Ectodermal cell (in vitro differentiated cells): ENCODE measurements around the gene PPT2.
"Not testable (repeated sequence)": the region's sequence is repeated elsewhere in the genome, so short reads cannot be mapped to it uniquely, and the experiment has no call there.

ENCODE experiments used
- H3K27ac ChIP-seq: 2 replicates; pipeline ENCODE4 v1.7.0; 2013; ENCODE audit warnings: mild to moderate bottlenecking, low read depth, low read length; ENCODE audit not compliant: insufficient read depth, poor library complexity, severe bottlenecking
- H3K27me3 ChIP-seq: 2 replicates; pipeline ENCODE4 v1.7.0; 2013; ENCODE audit warnings: mild to moderate bottlenecking, low read length; ENCODE audit not compliant: insufficient read depth, control insufficient read depth, poor library complexity, severe bottlenecking
- H3K36me3 ChIP-seq: one replicate; pipeline ENCODE4 v1.7.0; 2013; ENCODE audit warnings: low read length; ENCODE audit not compliant: control insufficient read depth, insufficient read depth
- H3K4me1 ChIP-seq: one replicate; pipeline ENCODE4 v1.7.0; 2013; ENCODE audit warnings: low read length; ENCODE audit not compliant: control insufficient read depth, insufficient read depth
- H3K4me3 ChIP-seq: 2 replicates; pipeline ENCODE4 v1.7.0; 2013; ENCODE audit warnings: low read depth, low read length, control low read depth; ENCODE audit not compliant: insufficient read depth
- H3K9me3 ChIP-seq: 2 replicates; pipeline ENCODE4 v1.7.0; 2013; ENCODE audit warnings: mild to moderate bottlenecking, low read length, moderate library complexity; ENCODE audit not compliant: control insufficient read depth
- WGBS, 2 experiments: methylation state at CpG; one replicate each; pipeline ENCODE4 v1.1.7; 2013; ENCODE audit warnings: missing lambda C conversion rate in 2 of 2; 5-methylcytosine and 5-hydroxymethylcytosine counted together

The PPT2 gene

GRCh38 chr6:32140420-32141046 is 13.4 kb upstream of the PPT2 start:
- no peaks in the 10 kb centered on the region for H3K9me3 ChIP-seq
- no peaks in the 10 kb centered on the region for H3K36me3 ChIP-seq
- H3K27me3 ChIP-seq, result no peaks in the 10 kb centered on the region
- H3K4me3 ChIP-seq, result no peak overlapping the region
- H3K4me1 ChIP-seq, result no peaks in the 10 kb centered on the region
- 87 to 94% methylated on average over 5 of the region's 5 CpGs for WGBS, 2 experiments
- no peak overlapping the region for H3K27ac ChIP-seq

- H3K36me3 ChIP-seq, H3K27me3 ChIP-seq, H3K4me1 ChIP-seq, H3K27ac ChIP-seq, H3K4me3 ChIP-seq, H3K9me3 ChIP-seq: not testable (repeated sequence)
- WGBS, 2 experiments, result 90 to 99% methylated on average over 7 of the region's 7 CpGs
These were observed 9.7 kb upstream of the PPT2 start for GRCh38 chr6:32144238-32144637.

GRCh38 chr6:32146287-32146686 is 7.7 kb upstream of the PPT2 start:
- Histone ChIP-seq H3K27ac (no peak overlapping the region), H3K27me3 (peaks cover 18% of the 10 kb centered on the region), H3K4me3 (no peak overlapping the region), H3K4me1 (peaks cover under 1% of the 10 kb centered on the region), H3K9me3 (no peaks in the 10 kb centered on the region), H3K36me3 (no peaks in the 10 kb centered on the region)
- WGBS, 2 experiments, result 90 to 95% methylated on average over 1 of the region's 1 CpG

- Histone ChIP-seq H3K27ac (no peak overlapping the region), H3K27me3 (peaks cover 21% of the 10 kb centered on the region), H3K36me3 (no peaks in the 10 kb centered on the region), H3K4me3 (no peak overlapping the region), H3K4me1 (peaks cover 3% of the 10 kb centered on the region), H3K9me3 (no peaks in the 10 kb centered on the region)
- 46 to 47% methylated on average over 4 of the region's 4 CpGs for WGBS, 2 experiments
These were observed 7.3 kb upstream of the PPT2 start for GRCh38 chr6:32146687-32147086.

GRCh38 chr6:32147401-32148132 is 6.4 kb upstream of the PPT2 start:
- Histone ChIP-seq H3K4me1 (peaks cover 10% of the 10 kb centered on the region), H3K4me3 (no peak overlapping the region), H3K9me3 (no peaks in the 10 kb centered on the region), H3K27me3 (peaks cover 25% of the 10 kb centered on the region), H3K36me3 (no peaks in the 10 kb centered on the region), H3K27ac (no peak overlapping the region)
- WGBS, 2 experiments, result 90 to 93% methylated on average over 4 of the region's 4 CpGs

GRCh38 chr6:32148289-32149091 is 5.5 kb upstream of the PPT2 start:
- Histone ChIP-seq H3K4me3 (no peak overlapping the region), H3K4me1 (peaks cover 11% of the 10 kb centered on the region), H3K9me3 (no peaks in the 10 kb centered on the region), H3K36me3 (no peaks in the 10 kb centered on the region), H3K27ac (no peak overlapping the region), H3K27me3 (peaks cover 26% of the 10 kb centered on the region)
- WGBS, 2 experiments, result 92 to 93% methylated on average over 39 of the region's 39 CpGs

- Histone ChIP-seq H3K27me3 (peaks cover 26% of the 10 kb centered on the region), H3K4me1 (peaks cover 11% of the 10 kb centered on the region), H3K27ac (no peak overlapping the region), H3K36me3 (no peaks in the 10 kb centered on the region), H3K9me3 (no peaks in the 10 kb centered on the region), H3K4me3 (no peak overlapping the region)
- 93 to 94% methylated on average over 47 of the region's 47 CpGs for WGBS, 2 experiments
These were observed 4.7 kb upstream of the PPT2 start for GRCh38 chr6:32149092-32149755.

- no peak overlapping the region for H3K4me3 ChIP-seq
- WGBS, 2 experiments, result 72 to 76% methylated on average over 55 of the region's 55 CpGs
- H3K27ac ChIP-seq, result no peak overlapping the region
- no peaks in the 10 kb centered on the region for H3K36me3 ChIP-seq
- no peaks in the 10 kb centered on the region for H3K9me3 ChIP-seq
- H3K27me3 ChIP-seq, result peaks cover 26% of the 10 kb centered on the region
- peaks cover 11% of the 10 kb centered on the region for H3K4me1 ChIP-seq
These were observed 3.7 kb upstream of the PPT2 start for GRCh38 chr6:32149932-32150870.

- peaks cover 26% of the 10 kb centered on the region for H3K27me3 ChIP-seq
- peaks cover 11% of the 10 kb centered on the region for H3K4me1 ChIP-seq
- H3K27ac ChIP-seq, result no peak overlapping the region
- H3K36me3 ChIP-seq, result no peaks in the 10 kb centered on the region
- no peak overlapping the region for H3K4me3 ChIP-seq
- WGBS, 2 experiments, result 39 to 45% methylated on average over 8 of the region's 8 CpGs
- H3K9me3 ChIP-seq, result no peaks in the 10 kb centered on the region
These were observed 2.6 kb upstream of the PPT2 start for GRCh38 chr6:32151181-32151862.
